ENCODE results near the gene SPEM2. TPM values are rescaled to one million over a fixed set of nuclear protein-coding genes. Genes with fewer than 3 reads are reported as not detected.
A peak's percentile ranks its signal among the peaks of the same experiment; 100 is the strongest.

Gene SPEM2
- polyA plus RNA-seq, 2 of the 4 experiments (the other 2 are of a cell fraction) = not detected

DNA sequence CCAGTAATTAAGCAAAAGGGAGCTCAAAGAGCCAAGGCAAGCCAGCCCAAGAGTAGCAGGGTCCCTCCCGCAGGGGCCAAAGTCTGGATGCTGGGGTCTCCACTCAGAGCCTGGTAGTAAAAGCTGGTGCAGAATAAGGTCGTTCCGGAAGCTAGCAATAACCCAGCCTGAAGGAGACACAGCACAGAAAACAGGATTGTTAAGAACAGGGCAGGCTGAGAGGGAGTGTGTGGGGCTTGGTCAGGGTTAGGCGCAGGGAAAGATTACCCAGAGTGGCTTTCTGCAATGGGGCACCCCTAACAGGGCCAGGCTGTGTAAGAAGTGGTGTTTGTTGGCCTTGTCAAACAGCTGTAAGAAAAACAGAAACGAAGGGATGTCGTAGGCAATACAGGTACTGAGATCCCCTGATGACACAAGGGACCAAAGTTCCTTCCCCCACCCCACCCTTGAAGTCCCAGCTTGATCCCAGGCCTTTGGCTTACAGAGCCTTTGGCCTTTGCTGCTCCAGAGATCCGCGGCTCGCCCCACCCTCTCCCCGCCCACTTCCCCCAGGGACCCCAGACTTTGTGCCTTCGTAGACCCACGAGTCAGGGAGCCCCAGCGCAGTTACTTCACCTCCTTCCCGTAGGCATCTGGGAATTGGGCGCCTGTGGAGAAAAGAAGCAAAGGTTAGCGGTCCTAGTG lies 22.2 kb upstream of the SPEM2 start:
- ATAC-seq (peak; percentile 15 to 27; a peak in 5 of 6 replicates), FAIRE-seq (peak; percentile 74), DNase-seq (ENCODE audit: low read depth in 1 of 2, low spot score in 1 of 2) (peak in 1 of 2 experiments; percentile 38)
- peaks cover 28% of the 10 kb centered on the region for H3K4me1 ChIP-seq
- ChIA-PET POLR2A (interaction anchor here (0.6 to 2.4 kb wide), 19 partner anchors 8 to 617 kb away, joined by 3 to 26 read pairs (median 5); partner anchors contain the start of genes CHRNB1, KCTD11, MPDU1 and PLSCR3), CTCF (interaction anchor here (0.5 to 3.4 kb wide), 19 partner anchors 8 to 1072 kb away, joined by 3 to 29 read pairs (median 3); partner anchors contain the start of genes PLSCR3, SAT2, SENP3 and SLC2A4)
- H3K4me3 ChIP-seq = peak overlapping the region; percentile 88
- H3K27ac ChIP-seq = peak overlapping the region; percentile 73 to 86
- H3K4me2 ChIP-seq = peak overlapping the region; percentile 78
- 20% methylated on average over 15 of the region's 16 CpGs for WGBS (ENCODE audit: missing lambda C conversion rate)
- TF ChIP-seq FOXS1 (CRISPR knock-in tag; IDR thresholded peaks at IDR 0.05) (no peak), MAFK (IDR thresholded peaks at IDR 0.05; ENCODE audit: partially characterized antibody) (no peak), KDM1A (IDR thresholded peaks at IDR 0.05; ENCODE audit: low read depth) (no peak), HOXB5 (CRISPR knock-in tag; IDR thresholded peaks at IDR 0.05) (no peak), ZC3H11A (IDR thresholded peaks at IDR 0.05) (no peak), FOSB (CRISPR knock-in tag; IDR thresholded peaks at IDR 0.05) (no peak), FOSL2 (IDR thresholded peaks at IDR 0.05) (no peak), FOSL2 (CRISPR knock-in tag; IDR thresholded peaks at IDR 0.05) (no peak), ZSCAN20 (CRISPR knock-in tag; IDR thresholded peaks at IDR 0.05) (no peak), RCOR1 (IDR thresholded peaks at IDR 0.05; ENCODE audit: low read depth, low read length) (no peak), HMGXB4 (CRISPR knock-in tag; IDR thresholded peaks at IDR 0.05; ENCODE audit: borderline replicate concordance) (no peak), CEBPB (IDR thresholded peaks at IDR 0.05) (no peak), ZNF302 (CRISPR knock-in tag; IDR thresholded peaks at IDR 0.05) (no peak), EHMT2 (IDR thresholded peaks at IDR 0.05; ENCODE audit: low read depth) (no peak), KDM5A (IDR thresholded peaks at IDR 0.05) (no peak)
- TF ChIP-seq, protein P1, sequence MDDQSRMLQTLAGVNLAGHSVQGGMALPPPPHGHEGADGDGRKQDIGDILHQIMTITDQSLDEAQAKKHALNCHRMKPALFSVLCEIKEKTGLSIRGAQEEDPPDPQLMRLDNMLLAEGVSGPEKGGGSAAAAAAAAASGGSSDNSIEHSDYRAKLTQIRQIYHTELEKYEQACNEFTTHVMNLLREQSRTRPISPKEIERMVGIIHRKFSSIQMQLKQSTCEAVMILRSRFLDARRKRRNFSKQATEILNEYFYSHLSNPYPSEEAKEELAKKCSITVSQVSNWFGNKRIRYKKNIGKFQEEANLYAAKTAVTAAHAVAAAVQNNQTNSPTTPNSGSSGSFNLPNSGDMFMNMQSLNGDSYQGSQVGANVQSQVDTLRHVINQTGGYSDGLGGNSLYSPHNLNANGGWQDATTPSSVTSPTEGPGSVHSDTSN (IDR thresholded peaks at IDR 0.05) = no peak
- TF ChIP-seq, protein P2, sequence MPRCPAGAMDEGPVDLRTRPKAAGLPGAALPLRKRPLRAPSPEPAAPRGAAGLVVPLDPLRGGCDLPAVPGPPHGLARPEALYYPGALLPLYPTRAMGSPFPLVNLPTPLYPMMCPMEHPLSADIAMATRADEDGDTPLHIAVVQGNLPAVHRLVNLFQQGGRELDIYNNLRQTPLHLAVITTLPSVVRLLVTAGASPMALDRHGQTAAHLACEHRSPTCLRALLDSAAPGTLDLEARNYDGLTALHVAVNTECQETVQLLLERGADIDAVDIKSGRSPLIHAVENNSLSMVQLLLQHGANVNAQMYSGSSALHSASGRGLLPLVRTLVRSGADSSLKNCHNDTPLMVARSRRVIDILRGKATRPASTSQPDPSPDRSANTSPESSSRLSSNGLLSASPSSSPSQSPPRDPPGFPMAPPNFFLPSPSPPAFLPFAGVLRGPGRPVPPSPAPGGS (IDR thresholded peaks at IDR 0.05) = no peak
- H3K9me3 ChIP-seq = no peaks in the 10 kb centered on the region

- peak; percentile 65 to 80 for ATAC-seq
- H3K4me3 ChIP-seq = peak overlapping the region; percentile 88
- no peaks in the 10 kb centered on the region for H3K9me3 ChIP-seq
- TF ChIP-seq HDAC2 (IDR thresholded peaks at IDR 0.05) (0 out of 2 replicates have a peak, but pooled peaks have one; percentile 27), BHLHE40 (IDR thresholded peaks at IDR 0.05; ENCODE audit: low read depth, low read length) (no peak), ZNF302 (CRISPR knock-in tag; IDR thresholded peaks at IDR 0.05) (no peak), NR3C1 (IDR thresholded peaks at IDR 0.05) (no peak)
- no peak for FAIRE-seq
- DNase-seq (ENCODE audit: low read depth in 1 of 2, low spot score in 1 of 2) = peak in 1 of 2 experiments; percentile 95
- ChIA-PET CTCF (interaction anchor here (0.6 to 3.4 kb wide), 18 partner anchors 10 to 1072 kb away, joined by 3 to 29 read pairs (median 3); partner anchors contain the start of genes PLSCR3, SAT2, SENP3 and TMEM102), POLR2A (interaction anchor here (0.5 to 2.4 kb wide), 31 partner anchors 9 to 672 kb away, joined by 3 to 26 read pairs (median 4); partner anchors contain the start of genes CHRNB1, KCTD11, MPDU1 and PLSCR3)
- H3K4me1 ChIP-seq = peaks cover 28% of the 10 kb centered on the region
- H3K27ac ChIP-seq = peak overlapping the region; percentile 73 to 86
- WGBS (ENCODE audit: missing lambda C conversion rate) = 1% methylated on average over 10 of the region's 13 CpGs
- H3K4me2 ChIP-seq = peak overlapping the region; percentile 78
Measured at GRCh38 chr17:7403727-7403976, 21.8 kb upstream of the SPEM2 start.
